HG03196 (cell line): ENCODE results near the gene IRF3.
"Not testable (repeated sequence)": the region's sequence is repeated elsewhere in the genome, so short reads cannot be mapped to it uniquely, and the experiment has no call there.

Experiments used
- ATAC-seq: cut with Tn5 transposase; IDR thresholded peaks from one replicate; pipeline ENCODE4 v1.9.1; 2021; ENCODE audit not compliant: unreplicated experiment

IRF3 gene

DNA sequence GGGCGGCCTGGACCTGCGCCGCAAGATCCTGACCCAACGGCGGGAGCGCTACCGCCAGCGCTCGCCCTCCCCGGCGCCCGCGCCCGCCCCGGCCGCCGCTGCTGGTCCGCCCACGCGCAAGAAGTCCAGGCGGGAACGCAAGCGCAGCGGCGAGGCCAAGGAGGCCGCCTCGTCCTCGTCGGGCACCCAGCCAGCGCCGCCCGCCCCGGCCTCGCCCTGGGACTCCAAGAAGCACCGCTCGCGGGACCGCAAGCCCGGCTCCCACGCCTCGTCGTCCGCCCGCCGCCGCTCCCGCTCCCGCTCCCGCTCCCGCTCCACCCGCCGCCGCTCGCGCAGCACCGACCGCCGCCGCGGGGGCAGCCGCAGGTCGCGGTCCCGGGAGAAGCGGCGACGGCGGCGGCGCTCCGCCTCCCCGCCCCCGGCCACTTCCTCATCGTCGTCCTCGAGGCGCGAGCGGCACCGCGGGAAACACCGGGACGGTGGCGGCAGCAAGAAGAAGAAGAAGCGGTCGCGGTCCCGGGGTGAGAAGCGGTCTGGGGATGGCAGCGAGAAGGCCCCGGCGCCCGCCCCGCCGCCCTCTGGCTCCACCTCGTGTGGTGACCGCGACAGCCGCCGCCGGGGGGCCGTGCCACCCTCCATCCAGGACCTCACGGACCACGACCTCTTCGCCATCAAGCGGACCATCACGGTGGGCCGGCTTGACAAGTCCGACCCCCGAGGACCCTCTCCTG, 13.7 kb downstream of the IRF3 start:
- no peak for ATAC-seq

DNA sequence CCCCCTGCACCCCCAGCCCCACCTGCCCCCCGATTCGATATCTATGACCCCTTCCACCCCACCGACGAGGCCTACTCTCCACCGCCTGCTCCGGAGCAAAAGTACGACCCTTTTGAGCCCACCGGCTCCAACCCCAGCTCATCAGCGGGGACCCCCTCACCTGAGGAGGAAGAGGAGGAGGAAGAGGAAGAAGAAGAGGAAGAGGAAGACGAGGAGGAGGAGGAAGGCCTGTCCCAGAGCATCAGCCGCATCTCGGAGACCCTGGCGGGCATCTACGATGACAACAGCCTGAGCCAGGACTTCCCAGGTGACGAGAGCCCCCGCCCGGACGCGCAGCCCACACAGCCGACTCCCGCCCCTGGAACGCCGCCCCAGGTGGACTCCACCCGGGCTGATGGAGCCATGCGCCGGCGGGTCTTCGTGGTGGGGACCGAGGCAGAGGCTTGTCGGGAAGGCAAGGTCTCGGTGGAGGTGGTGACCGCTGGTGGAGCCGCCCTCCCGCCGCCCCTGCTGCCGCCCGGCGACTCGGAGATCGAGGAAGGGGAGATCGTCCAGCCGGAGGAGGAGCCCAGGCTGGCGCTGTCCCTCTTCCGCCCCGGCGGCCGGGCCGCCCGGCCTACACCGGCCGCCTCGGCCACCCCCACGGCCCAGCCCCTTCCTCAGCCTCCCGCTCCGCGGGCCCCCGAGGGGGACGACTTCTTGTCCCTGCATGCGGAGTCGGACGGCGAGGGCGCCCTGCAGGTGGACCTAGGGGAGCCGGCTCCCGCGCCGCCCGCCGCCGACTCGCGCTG, 14.4 kb downstream of the IRF3 start:
- no peak for ATAC-seq

GRCh38 chr19:49646586-49646985, 19.1 kb downstream of the IRF3 start:
- no peak for ATAC-seq

- no peak for ATAC-seq
Measured at GRCh38 chr19:49645995-49646394, 19.7 kb downstream of the IRF3 start.

DNA sequence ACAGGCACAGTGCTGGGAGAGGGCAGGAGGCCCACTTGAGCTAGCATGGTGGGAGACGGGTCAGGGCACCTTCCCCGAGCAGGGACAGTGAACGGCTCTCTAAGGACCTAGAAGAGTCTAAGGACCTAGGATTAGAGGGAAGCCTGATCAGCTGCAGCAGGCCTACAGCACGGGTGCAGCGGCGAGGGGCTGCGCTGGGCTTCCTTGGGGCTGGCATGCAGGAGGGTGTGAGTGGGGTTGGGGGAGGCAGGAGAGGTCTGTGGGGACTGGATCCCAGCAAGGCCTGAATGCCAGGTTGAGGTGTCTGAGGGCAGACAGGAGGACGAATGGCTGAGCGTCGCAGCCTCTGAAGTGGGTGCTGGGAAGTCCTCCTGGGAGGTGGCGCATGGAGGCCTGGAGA, 20.1 kb downstream of the IRF3 start:
- no peak for ATAC-seq

GRCh38 chr19:49643466-49643865, 22.2 kb downstream of the IRF3 start:
- ATAC-seq, result no peak

- ATAC-seq, result no peak
Measured at GRCh38 chr19:49642492-49643035, 23.1 kb downstream of the IRF3 start.

GRCh38 chr19:49641688-49642491, 23.8 kb downstream of the IRF3 start, which contains the start of gene SCAF1:
SCAF1 (plus strand) TSS chr19:49642209; CDS start chr19:49645027, 2,818 bp downstream.
- ATAC-seq, result peak; percentile 55

- ATAC-seq, result peak; percentile 55
Measured at GRCh38 chr19:49640113-49640898, 25.4 kb downstream of the IRF3 start, which contains the start of gene RRAS. RRAS (minus strand) TSS chr19:49640143; CDS start chr19:49640098, 45 bp downstream.

DNA sequence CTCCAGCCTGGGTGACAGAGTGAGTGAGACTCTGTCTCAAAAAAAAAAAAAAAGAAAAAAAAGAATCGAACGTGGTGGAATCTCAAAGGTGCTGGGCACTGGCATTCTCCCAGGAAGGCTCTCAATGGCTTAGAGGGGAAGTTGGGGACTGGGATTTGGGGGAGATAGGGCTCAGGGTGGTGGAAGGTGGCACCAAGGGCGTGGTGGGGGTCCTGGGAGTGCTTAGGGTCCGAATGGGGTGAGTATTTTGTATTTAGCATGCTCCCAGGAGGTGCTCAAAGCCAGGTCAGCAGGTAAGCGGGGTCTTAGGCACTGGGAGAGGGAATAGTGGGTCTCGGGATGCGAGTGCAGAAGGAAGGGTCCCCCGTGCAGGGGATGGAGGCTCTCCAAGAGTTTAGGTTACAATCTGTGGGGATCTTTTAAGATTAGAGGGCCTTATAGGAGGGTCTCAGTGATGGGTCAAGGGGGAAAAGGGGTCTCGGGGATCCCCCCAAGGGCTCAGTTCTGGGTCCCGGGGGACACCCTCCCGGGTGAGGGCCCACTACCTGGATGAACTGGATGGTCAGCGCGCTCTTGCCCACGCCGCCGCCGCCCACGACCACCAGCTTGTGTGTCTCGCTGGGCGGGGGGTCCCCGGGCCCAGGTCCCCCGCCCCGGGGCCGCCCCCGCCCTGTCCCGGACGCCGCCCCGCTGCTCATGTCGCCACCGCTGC, 26.1 kb downstream of the IRF3 start:
- ATAC-seq, result no peak

DNA sequence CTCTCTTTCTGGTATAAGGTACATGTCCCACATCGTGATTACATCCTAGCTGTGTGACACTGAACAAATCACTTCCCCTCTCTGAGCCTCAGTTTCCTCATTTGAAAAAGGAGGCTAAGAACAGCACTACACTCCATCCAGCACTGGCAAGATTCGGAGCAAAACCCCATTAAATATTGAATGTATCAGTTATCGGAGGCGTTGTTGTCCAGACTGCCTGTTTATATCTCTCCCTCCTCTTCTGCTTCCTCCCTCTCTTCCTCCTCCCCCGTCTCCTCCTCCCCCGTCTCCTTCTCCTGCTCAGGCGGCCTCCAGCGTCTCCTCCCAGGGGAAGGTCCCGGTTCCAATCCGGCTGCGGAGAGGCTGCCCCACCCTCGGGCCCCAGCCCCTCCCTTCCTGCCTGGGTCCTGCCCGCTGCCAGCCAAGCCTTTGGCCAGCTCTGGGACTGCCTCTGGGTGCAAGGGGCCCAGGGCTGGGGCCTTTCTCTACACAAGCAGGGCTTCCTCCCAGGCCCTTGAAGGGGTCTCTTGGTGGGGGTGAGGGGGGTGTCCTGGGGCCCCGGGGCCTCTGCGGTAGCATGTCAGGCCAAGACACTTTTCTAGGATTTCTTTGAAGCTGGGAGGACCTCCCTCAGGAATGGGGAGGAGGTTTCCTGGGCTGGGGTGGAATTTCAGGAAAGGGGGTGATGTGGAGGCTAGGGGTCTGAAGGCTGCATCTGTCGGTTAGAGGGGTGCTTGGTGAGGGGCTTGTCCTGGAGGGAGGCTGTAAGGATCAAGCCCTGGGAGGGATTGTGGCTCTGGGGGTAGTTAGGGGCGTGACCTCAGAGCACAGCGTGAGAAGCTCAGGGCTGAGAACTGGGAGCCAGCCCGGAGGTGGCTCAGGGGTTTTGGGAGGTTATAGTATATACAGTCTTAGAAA, 27.6 kb downstream of the IRF3 start:
- no peak for ATAC-seq

GRCh38 chr19:49636233-49636932, 29.3 kb downstream of the IRF3 start:
- ATAC-seq, result no peak

DNA sequence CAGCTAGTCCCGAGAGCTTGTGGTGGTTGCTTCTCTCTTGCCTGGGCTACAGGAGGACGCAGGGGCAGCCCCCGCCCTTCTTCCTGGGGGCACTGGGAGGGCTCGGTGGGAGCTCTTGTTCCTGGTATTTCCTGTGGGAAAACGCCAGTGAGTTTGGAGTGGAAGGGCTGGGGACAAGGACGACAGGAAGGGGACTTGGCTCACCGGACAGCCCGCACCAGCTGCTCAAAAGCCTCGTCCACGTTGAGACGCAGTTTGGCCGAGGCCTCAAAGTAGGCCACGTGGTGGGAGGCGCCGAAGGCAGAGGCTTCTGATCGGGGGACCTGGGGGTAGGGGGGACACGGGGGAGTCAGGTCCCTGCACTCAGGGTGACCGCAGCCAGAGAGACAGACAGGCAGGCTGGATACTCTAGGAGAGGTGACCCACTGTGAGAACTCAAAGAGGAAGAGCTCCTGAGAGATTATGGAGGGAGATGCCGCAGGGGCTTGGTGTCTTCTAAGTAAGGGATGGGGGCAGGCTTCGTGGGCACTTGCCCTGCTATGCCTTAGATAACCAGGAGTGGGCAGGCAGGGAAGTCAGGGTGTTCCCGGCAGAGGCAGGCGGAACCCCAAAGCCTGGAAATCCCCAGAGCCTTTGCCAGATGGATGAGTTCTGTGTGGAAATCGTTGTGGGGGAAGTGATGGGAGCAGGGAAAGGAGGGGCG, 30.0 kb downstream of the IRF3 start:
- no peak for ATAC-seq

- not testable (repeated sequence) for ATAC-seq
Measured at GRCh38 chr19:49633273-49633672, 32.4 kb downstream of the IRF3 start.

- ATAC-seq, result no peak
Measured at GRCh38 chr19:49632576-49632975, 33.1 kb downstream of the IRF3 start.

DNA sequence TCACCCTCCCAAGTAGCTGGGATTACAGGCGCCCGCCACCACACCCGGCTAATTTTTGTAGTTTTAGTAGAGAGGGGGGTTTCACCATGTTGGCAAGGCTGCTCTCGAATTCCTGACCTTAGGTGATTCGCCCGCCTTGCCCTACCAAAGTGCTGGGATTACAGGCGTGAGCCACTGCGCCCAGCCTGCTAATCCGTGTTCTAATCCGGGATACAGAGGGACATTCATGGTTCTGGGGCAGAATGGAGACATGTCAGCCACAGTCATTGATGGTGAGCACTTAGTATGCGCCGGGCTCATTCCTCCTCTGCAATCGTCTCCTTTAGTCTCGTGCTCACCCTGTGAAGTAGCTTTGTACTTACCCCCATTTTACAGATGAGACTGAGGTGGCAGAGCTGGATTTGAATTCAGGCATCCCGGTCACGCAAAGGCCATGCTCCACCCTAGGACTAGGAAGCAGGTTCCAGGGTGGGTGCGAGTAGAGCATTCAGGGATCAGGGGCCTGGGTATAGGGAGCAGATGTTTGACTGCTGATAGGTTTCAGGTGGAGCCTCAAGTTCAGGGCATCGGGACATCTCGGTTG, 34.0 kb downstream of the IRF3 start:
- no peak for ATAC-seq

GRCh38 chr19:49631014-49631588, 34.6 kb downstream of the IRF3 start:
- ATAC-seq, result no peak
